ACC112 (cell line): ENCODE results near the gene DEFB108B.
"Not testable (repeated sequence)": the region's sequence is repeated elsewhere in the genome, so short reads cannot be mapped to it uniquely, and the experiment has no call there.

Experiments
- H2AFZ ChIP-seq: fragments of 200-600 bp; sonication (generic); one replicate; pipeline ENCODE4 v1.6.0; 2017; ENCODE audit warnings: antibody characterized with exemption, low read length; ENCODE audit not compliant: unreplicated experiment
- H3K27ac ChIP-seq: fragments of 200-600 bp; sonication (generic); 2 replicates; pipeline ENCODE4 v1.5.1; 2014; ENCODE audit warnings: low read depth, mild to moderate bottlenecking, antibody characterized with exemption, low read length, moderate library complexity
- H3K27me3 ChIP-seq: fragments of 200-600 bp; sonication (generic); 2 replicates; pipeline ENCODE4 v1.6.1; 2014; ENCODE audit warnings: mild to moderate bottlenecking, antibody characterized with exemption, low read length, moderate library complexity, mixed read lengths; ENCODE audit not compliant: insufficient read depth
- H3K36me3 ChIP-seq: fragments of 200-600 bp; sonication (generic); 2 replicates; pipeline ENCODE4 v1.6.1; 2016; ENCODE audit warnings: mild to moderate bottlenecking, antibody characterized with exemption, low read length, moderate library complexity, mixed read lengths; ENCODE audit not compliant: insufficient read depth
- H3K4me1 ChIP-seq: fragments of 200-600 bp; sonication (generic); one replicate; pipeline ENCODE4 v1.6.1; 2016; ENCODE audit warnings: low read length, mixed read lengths; ENCODE audit not compliant: insufficient read depth, unreplicated experiment, control insufficient read depth
- H3K4me3 ChIP-seq: fragments of 200-600 bp; sonication (generic); 2 replicates; pipeline ENCODE4 v1.5.1; 2014; ENCODE audit warnings: mild to moderate bottlenecking, low read depth, low read length
- H3K79me2 ChIP-seq: fragments of 200-600 bp; sonication (generic); one replicate; pipeline ENCODE4 v1.6.0; 2016; ENCODE audit warnings: low read length; ENCODE audit not compliant: control insufficient read depth, unreplicated experiment, insufficient read depth

Gene DEFB108B

GRCh38 chr11:71796016-71796415, 37.0 kb upstream of the DEFB108B start:
- not testable (repeated sequence) for H3K27me3 ChIP-seq, H3K27ac ChIP-seq, H2AFZ ChIP-seq, H3K4me3 ChIP-seq, H3K4me1 ChIP-seq, H3K36me3 ChIP-seq, H3K79me2 ChIP-seq

GRCh38 chr11:71796781-71797180, 36.2 kb upstream of the DEFB108B start:
- H3K27ac ChIP-seq, H2AFZ ChIP-seq, H3K4me1 ChIP-seq: not testable (repeated sequence)

GRCh38 chr11:71799556-71800128, 33.4 kb upstream of the DEFB108B start:
- not testable (repeated sequence) for H3K79me2 ChIP-seq, H3K36me3 ChIP-seq, H3K4me3 ChIP-seq, H3K27ac ChIP-seq, H3K4me1 ChIP-seq, H3K27me3 ChIP-seq, H2AFZ ChIP-seq

More at GRCh38 chr11:71796781-71797180, 36.2 kb upstream of the DEFB108B start:
- not testable (repeated sequence) for H3K36me3 ChIP-seq, H3K27me3 ChIP-seq, H3K79me2 ChIP-seq, H3K4me3 ChIP-seq

DNA sequence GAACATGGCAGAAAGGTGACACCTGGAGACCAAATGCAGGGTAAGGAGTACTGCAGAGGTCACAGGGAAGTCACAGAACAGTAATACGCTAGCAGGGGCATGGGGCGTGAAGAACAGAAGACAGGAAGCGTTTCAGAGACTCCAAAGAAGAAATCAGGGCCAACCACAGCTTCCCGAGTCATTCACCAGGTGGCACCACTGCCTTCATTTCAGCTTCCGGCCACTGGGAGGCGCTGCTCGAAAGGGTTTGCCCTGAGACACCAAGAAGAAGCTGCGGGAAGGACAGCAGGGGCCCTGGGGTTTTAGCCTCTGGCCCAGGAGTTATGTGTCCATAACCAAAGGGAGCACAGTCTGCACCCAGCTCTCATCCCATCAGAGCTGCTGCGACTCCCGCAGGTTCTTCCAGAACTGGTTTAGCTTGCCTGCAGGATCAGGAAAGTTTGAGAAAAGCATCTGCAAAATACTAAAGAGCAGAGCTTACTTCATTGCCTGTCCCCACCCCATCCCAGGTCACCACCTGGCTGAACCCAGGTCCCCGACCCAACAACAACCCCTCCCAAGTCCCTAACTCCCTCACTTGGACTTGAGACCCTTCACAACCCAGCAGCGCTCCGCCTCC, 32.6 kb upstream of the DEFB108B start:
- H3K36me3 ChIP-seq, H3K27ac ChIP-seq, H3K4me3 ChIP-seq, H3K27me3 ChIP-seq, H2AFZ ChIP-seq, H3K79me2 ChIP-seq, H3K4me1 ChIP-seq: not testable (repeated sequence)

- not testable (repeated sequence) for H3K36me3 ChIP-seq, H3K27me3 ChIP-seq, H3K27ac ChIP-seq, H2AFZ ChIP-seq, H3K4me1 ChIP-seq, H3K4me3 ChIP-seq, H3K79me2 ChIP-seq
Observed at GRCh38 chr11:71801026-71801425, 32.0 kb upstream of the DEFB108B start.

DNA sequence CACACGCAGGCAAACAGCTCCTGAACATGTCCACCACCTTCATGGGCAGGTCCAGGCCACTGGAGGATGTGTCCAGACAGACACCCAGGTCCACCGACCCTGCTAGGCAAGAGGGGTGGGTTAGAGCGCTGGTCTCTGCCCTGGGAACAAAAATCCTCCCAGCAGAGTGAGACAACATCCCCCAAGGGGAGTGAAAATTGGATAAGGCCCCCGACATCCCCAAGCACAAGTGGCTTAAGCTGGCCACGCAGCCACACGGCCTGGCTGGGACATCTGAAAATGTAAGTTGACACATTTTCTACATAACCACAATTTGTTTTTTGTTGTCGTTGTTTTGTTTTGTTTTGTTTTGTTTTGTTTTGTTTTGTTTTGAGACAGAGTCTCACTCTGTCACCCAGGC, 30.1 kb upstream of the DEFB108B start:
- not testable (repeated sequence) for H3K36me3 ChIP-seq, H2AFZ ChIP-seq, H3K79me2 ChIP-seq, H3K4me1 ChIP-seq, H3K27ac ChIP-seq, H3K27me3 ChIP-seq, H3K4me3 ChIP-seq

- not testable (repeated sequence) for H3K27ac ChIP-seq, H3K36me3 ChIP-seq, H3K4me1 ChIP-seq, H3K79me2 ChIP-seq, H2AFZ ChIP-seq, H3K4me3 ChIP-seq, H3K27me3 ChIP-seq
Observed at GRCh38 chr11:71804158-71804947, 28.6 kb upstream of the DEFB108B start.

GRCh38 chr11:71812529-71812928, 20.5 kb upstream of the DEFB108B start:
- not testable (repeated sequence) for H3K79me2 ChIP-seq, H2AFZ ChIP-seq, H3K27ac ChIP-seq, H3K4me1 ChIP-seq, H3K27me3 ChIP-seq, H3K36me3 ChIP-seq, H3K4me3 ChIP-seq

DNA sequence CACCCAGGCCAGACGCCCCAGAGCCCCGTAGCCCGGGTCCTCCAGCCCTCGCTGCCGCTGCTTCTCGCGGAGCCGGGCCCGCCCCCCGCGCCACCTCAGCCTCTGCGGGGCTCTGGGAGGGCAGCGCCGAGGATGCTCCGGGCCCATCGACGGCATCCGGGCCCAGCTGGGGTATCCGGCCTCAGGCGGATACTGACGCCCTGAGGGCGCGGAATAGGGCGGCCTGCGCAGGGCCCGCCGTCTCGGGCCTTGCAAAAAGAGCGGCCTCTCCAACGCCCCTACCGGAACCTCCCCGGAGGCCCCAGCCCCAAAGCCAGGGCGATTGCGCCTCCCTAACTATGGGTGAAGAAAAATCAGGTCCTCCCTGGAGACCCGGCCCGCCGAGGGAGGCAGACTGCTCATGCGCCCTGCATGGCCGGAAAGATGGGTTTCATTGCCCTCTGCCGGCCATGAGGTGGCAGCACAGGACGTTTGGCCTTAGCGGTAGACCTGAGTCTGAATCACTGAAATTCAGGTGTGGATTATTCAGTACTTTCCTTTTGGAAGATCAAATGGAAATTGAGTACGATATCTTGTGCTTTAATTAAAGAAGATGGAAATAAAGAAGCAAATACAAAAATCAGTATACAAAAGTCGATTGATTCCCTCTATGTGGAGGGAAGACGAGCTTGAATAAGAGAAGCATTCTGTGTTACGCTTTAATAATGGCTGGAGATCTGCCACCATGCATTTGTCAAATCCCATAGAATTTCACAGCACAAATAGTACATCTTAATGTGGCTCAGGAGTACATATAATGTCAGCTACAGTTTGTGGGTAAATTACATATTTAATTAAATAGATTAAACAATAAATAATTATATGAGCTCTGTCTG, 19.3 kb upstream of the DEFB108B start:
- not testable (repeated sequence) for H3K27me3 ChIP-seq, H3K27ac ChIP-seq, H3K36me3 ChIP-seq, H3K79me2 ChIP-seq, H3K4me1 ChIP-seq
- H3K4me3 ChIP-seq = peak overlapping the region; percentile 74
- peak overlapping the region; percentile 89 for H2AFZ ChIP-seq

- H3K27ac ChIP-seq, H2AFZ ChIP-seq, H3K36me3 ChIP-seq, H3K4me1 ChIP-seq, H3K27me3 ChIP-seq, H3K4me3 ChIP-seq, H3K79me2 ChIP-seq: not testable (repeated sequence)
Observed at GRCh38 chr11:71821539-71821938, 11.5 kb upstream of the DEFB108B start.
